Neuronal stem cell (in vitro differentiated cells): ENCODE measurements around the gene PLCG1.

Experiments used
- DNase-seq: peaks from one replicate; pipeline ENCODE4 v3.0.0-alpha.2; 2013; ENCODE audit warnings: low spot score
- H2AFZ ChIP-seq: one replicate; pipeline ENCODE4 v1.6.1; 2013; ENCODE audit warnings: mild to moderate bottlenecking, low read length, inconsistent platforms
- H2AK5ac ChIP-seq: 2 replicates; pipeline ENCODE4 v1.6.1; 2013; ENCODE audit warnings: low read depth, mild to moderate bottlenecking, inconsistent platforms, low read length, moderate library complexity, mixed read lengths
- H2BK120ac ChIP-seq: 2 replicates; pipeline ENCODE4 v1.6.1; 2013; ENCODE audit warnings: low read depth, mild to moderate bottlenecking, inconsistent platforms, low read length, moderate library complexity, mixed read lengths
- H2BK12ac ChIP-seq: one replicate; pipeline ENCODE4 v1.6.1; 2013; ENCODE audit warnings: low read length, inconsistent platforms
- H2BK15ac ChIP-seq: 2 replicates; pipeline ENCODE4 v1.6.1; 2013; ENCODE audit warnings: mild to moderate bottlenecking, low read length, inconsistent platforms, mixed read lengths
- H2BK5ac ChIP-seq: one replicate; pipeline ENCODE4 v1.6.1; 2013; ENCODE audit warnings: inconsistent platforms, mild to moderate bottlenecking, low read length, moderate library complexity
- H3K14ac ChIP-seq: one replicate; pipeline ENCODE4 v1.6.1; 2013; ENCODE audit warnings: low read length, inconsistent platforms
- H3K18ac ChIP-seq: 2 replicates; pipeline ENCODE4 v1.6.1; 2013; ENCODE audit warnings: low read length, inconsistent platforms
- H3K23ac ChIP-seq: 2 replicates; pipeline ENCODE4 v1.6.1; 2013; ENCODE audit warnings: low read depth, mild to moderate bottlenecking, mixed read lengths, low read length, inconsistent platforms; ENCODE audit not compliant: poor library complexity
- H3K27ac ChIP-seq: replicated peaks from 3 replicates; pipeline ENCODE4 v1.5.1; 2013; ENCODE audit warnings: low read length, inconsistent platforms
- H3K27me3 ChIP-seq, 3 experiments: 2 replicates each; pipeline ENCODE4 v1.6.1; 2013; ENCODE audit warnings: low read length in 3 of 3, mild to moderate bottlenecking in 2 of 3, inconsistent platforms in 1 of 3, low read depth in 1 of 3, mixed read lengths in 1 of 3, moderate library complexity in 1 of 3; ENCODE audit not compliant: control insufficient read depth in 3 of 3, insufficient read depth in 3 of 3
- H3K36me3 ChIP-seq, 2 donors: replicated peaks in 1 of 2; 2 replicates each; pipeline ENCODE4 v1.6.1; 2013; ENCODE audit warnings: low read length in 2 of 2; ENCODE audit not compliant: control insufficient read depth in 2 of 2, insufficient read depth in 2 of 2
- H3K4ac ChIP-seq: 2 replicates; pipeline ENCODE4 v1.6.1; 2013; ENCODE audit warnings: inconsistent platforms, mild to moderate bottlenecking, low read length, moderate library complexity
- H3K4me1 ChIP-seq, 2 donors: 1 replicate in 1 of 2; 2 replicates in 1 of 2; pipeline ENCODE4 v1.6.1; 2013; ENCODE audit warnings: low read length in 2 of 2, low read depth in 1 of 2; ENCODE audit not compliant: control insufficient read depth in 2 of 2, insufficient read depth in 1 of 2
- H3K4me2 ChIP-seq: one replicate; pipeline ENCODE4 v1.6.1; 2013; ENCODE audit warnings: mild to moderate bottlenecking, low read length, inconsistent platforms; ENCODE audit not compliant: insufficient read depth, poor library complexity, severe bottlenecking
- H3K4me3 ChIP-seq, 2 donors: 2 replicates each; pipeline ENCODE4 v1.5.1; 2013; ENCODE audit warnings: low read length in 2 of 2, mild to moderate bottlenecking in 2 of 2, inconsistent platforms in 1 of 2, moderate library complexity in 1 of 2
- H3K79me1 ChIP-seq: one replicate; pipeline ENCODE4 v1.6.1; 2013; ENCODE audit warnings: low read depth, mild to moderate bottlenecking, inconsistent platforms, low read length, moderate library complexity
- H3K9ac ChIP-seq: one replicate; pipeline ENCODE4 v1.6.1; 2013; ENCODE audit warnings: mild to moderate bottlenecking, low read depth, low read length, inconsistent platforms; ENCODE audit not compliant: poor library complexity
- H3K9me3 ChIP-seq, 2 donors: replicated peaks in 1 of 2; 2 replicates each; pipeline versions ENCODE3 to v1.6.1; 2013; ENCODE audit warnings: low read length in 2 of 2, mild to moderate bottlenecking in 2 of 2, inconsistent platforms in 1 of 2, low read depth in 1 of 2, mixed read lengths in 1 of 2, moderate library complexity in 1 of 2; ENCODE audit not compliant: control insufficient read depth in 2 of 2, insufficient read depth in 1 of 2
- H4K8ac ChIP-seq: one replicate; pipeline ENCODE4 v1.6.1; 2013; ENCODE audit warnings: low read depth, mild to moderate bottlenecking, inconsistent platforms, low read length, moderate library complexity
- H4K91ac ChIP-seq: one replicate; pipeline ENCODE4 v1.6.1; 2013; ENCODE audit warnings: low read length, low read depth, mild to moderate bottlenecking, inconsistent platforms; ENCODE audit not compliant: poor library complexity
- WGBS, 2 donors: extraction: QIAGEN DNeasy Blood & Tissue Kit; methylation state at CpG; one replicate each; pipeline ENCODE4 v1.1.7; 2013; ENCODE audit warnings: missing lambda C conversion rate in 2 of 2, mixed read lengths in 1 of 2; ENCODE audit not compliant: insufficient read length in 2 of 2, insufficient replicate concordance in 1 of 2; ENCODE audit errors: extremely low coverage in 2 of 2; 5-methylcytosine and 5-hydroxymethylcytosine counted together

The PLCG1 gene

DNA sequence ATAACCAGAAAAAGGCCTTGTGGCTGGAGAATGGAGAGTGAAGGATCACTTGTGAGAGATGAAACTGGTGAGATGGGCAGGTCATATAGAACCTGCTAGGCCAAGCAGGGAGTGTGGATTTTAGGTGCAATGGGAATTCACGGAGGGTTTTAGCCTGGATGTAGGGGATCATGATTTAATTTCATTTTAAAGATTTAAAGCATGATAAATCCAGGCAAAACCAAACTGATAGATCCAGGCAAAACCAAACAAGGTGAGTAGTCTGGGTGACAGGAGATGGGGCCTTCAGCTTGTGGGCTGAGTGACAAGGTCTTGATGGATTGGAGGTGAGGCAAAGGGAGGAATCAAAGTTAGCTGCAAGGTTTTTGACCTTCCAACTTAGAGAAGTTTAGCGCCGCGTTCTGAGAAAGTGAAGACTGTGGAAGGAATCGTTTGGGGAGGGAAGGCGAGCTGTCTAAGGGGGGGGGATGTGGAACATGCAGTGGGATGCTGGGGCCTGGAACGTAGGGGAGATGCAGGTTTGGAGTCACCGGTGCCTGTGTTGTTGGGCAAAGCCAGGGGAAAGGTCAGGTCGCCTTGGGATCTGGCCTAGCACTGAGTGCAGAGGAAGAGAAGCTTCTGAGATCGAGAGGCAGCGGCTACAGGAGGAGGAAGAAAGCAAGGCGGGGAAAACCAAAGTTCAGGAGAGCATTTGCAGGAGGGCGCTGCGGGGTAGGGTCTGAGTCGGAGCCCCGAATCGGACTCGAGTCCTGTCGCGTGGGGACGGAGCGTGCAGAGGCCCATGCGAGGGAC is 1.3 kb upstream of the PLCG1 start:
- H3K4me2 ChIP-seq = peak overlapping the region; percentile 52
- peaks cover 23 to 24% of the 10 kb centered on the region in 2 donors for H3K4me1 ChIP-seq
- H2BK120ac ChIP-seq = no peak overlapping the region
- no peak overlapping the region for H3K4ac ChIP-seq
- H2BK12ac ChIP-seq = no peak overlapping the region
- peak overlapping the region; percentile 21 for H3K27ac ChIP-seq
- H3K23ac ChIP-seq = peak overlapping the region; percentile 78
- H2BK15ac ChIP-seq = no peak overlapping the region
- peak overlapping the region; percentile 44 for H4K8ac ChIP-seq
- peak overlapping the region; percentile 95 for H2AFZ ChIP-seq
- no peak overlapping the region for H4K91ac ChIP-seq
- no peak overlapping the region for H3K14ac ChIP-seq
- H3K9me3 ChIP-seq = no peaks in the 10 kb centered on the region
- peak overlapping the region; percentile 94 for H3K18ac ChIP-seq
- peak overlapping the region; percentile 83 for H3K9ac ChIP-seq
- peak overlapping the region; percentile 36 for H2AK5ac ChIP-seq
- no peaks in the 10 kb centered on the region for H3K27me3 ChIP-seq
- H3K4me3 ChIP-seq = peak overlapping the region; percentile 73 to 85
- no CpG with 5 or more reads among the region's 23 CpGs for WGBS, 2 donors
- peaks cover 10 to 28% of the 10 kb centered on the region in 2 donors for H3K36me3 ChIP-seq
- peaks cover 6% of the 10 kb centered on the region for H3K79me1 ChIP-seq
- peak overlapping the region; percentile 93 for H2BK5ac ChIP-seq
- no peak for DNase-seq

DNA sequence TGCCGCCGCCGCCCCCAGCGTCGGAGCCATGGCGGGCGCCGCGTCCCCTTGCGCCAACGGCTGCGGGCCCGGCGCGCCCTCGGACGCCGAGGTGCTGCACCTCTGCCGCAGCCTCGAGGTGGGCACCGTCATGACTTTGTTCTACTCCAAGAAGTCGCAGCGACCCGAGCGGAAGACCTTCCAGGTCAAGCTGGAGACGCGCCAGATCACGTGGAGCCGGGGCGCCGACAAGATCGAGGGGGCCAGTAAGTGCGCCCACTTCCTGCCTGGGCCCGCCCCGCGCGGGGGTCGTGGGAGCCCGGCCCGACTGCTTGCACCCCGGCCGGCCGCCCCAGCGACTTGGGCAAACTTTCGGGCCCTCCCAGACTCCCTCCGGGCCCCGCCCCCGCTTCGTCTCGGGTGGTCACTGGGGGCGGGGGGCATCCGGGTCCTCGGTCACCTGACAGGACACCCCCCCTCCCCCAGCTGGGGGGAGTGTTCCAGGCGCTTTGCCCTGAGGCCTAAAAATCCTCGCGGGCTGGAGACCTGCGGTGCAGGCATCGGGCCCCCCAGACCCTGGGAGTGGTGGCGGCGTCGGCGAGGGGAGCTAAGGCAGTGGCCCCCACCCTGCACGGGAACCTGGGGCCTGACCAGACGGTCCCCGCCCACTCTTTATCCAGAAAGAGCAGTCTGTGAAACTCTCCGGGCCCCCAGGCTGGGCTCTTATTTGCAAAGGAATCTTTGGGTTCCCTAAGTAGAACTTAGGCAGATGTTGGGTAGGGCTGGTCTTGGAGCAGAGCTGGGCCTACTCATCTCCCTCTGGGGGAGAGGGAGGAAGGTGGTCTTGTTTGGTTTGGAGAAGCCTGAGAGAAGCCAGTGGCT is 501 bp downstream of the PLCG1 start:
- H2BK5ac ChIP-seq = peak overlapping the region; percentile 93
- peaks cover 27 to 34% of the 10 kb centered on the region in 2 donors for H3K4me1 ChIP-seq
- no peaks in the 10 kb centered on the region for H3K27me3 ChIP-seq
- peak overlapping the region; percentile 85 to 96 for H3K4me3 ChIP-seq
- H3K18ac ChIP-seq = peak overlapping the region; percentile 96
- peak overlapping the region; percentile 95 for H3K14ac ChIP-seq
- H3K9me3 ChIP-seq = no peaks in the 10 kb centered on the region
- no peak overlapping the region for H2BK12ac ChIP-seq
- peak overlapping the region; percentile 95 for H2AFZ ChIP-seq
- peaks cover 12% of the 10 kb centered on the region for H3K79me1 ChIP-seq
- H2BK15ac ChIP-seq = no peak overlapping the region
- no peak overlapping the region for H2BK120ac ChIP-seq
- no CpG with 5 or more reads among the region's 66 CpGs for WGBS, 2 donors
- peak overlapping the region; percentile 77 for H2AK5ac ChIP-seq
- peak; percentile 80 for DNase-seq
- peak overlapping the region; percentile 85 for H3K4me2 ChIP-seq
- H3K23ac ChIP-seq = peak overlapping the region; percentile 78
- no peak overlapping the region for H4K91ac ChIP-seq
- peak overlapping the region; percentile 99 for H3K9ac ChIP-seq
- H3K4ac ChIP-seq = peak overlapping the region; percentile 91
- peak overlapping the region; percentile 78 for H3K27ac ChIP-seq
- no peak overlapping the region for H4K8ac ChIP-seq
- H3K36me3 ChIP-seq = peaks cover 10 to 46% of the 10 kb centered on the region in 2 donors

- Histone ChIP-seq H2BK120ac (no peak overlapping the region), H3K27ac (peak overlapping the region; percentile 63)
- WGBS, 2 donors = no CpG with 5 or more reads among the region's 12 CpGs
These were observed 1.3 kb downstream of the PLCG1 start for GRCh38 chr20:41138475-41139226.

More at GRCh38 chr20:41138475-41139226, 1.3 kb downstream of the PLCG1 start:
- H3K4me2 ChIP-seq = peak overlapping the region; percentile 85
- no peak overlapping the region for H2BK15ac ChIP-seq
- H3K14ac ChIP-seq = no peak overlapping the region
- H3K9me3 ChIP-seq = no peaks in the 10 kb centered on the region
- no peak overlapping the region for H2BK12ac ChIP-seq
- peaks cover 27 to 37% of the 10 kb centered on the region in 2 donors for H3K4me1 ChIP-seq
- H3K79me1 ChIP-seq = peaks cover 13% of the 10 kb centered on the region
- no peaks in the 10 kb centered on the region for H3K27me3 ChIP-seq
- H4K8ac ChIP-seq = no peak overlapping the region
- peak overlapping the region; percentile 95 for H2AFZ ChIP-seq
- DNase-seq = peak; percentile 18
- no peak overlapping the region for H3K4ac ChIP-seq
- H3K4me3 ChIP-seq = peak overlapping the region; percentile 85 to 96
- H3K18ac ChIP-seq = peak overlapping the region; percentile 63
- H4K91ac ChIP-seq = no peak overlapping the region
- H2AK5ac ChIP-seq = peak overlapping the region; percentile 72
- peak overlapping the region; percentile 94 for H3K9ac ChIP-seq
- H3K23ac ChIP-seq = no peak overlapping the region
- H2BK5ac ChIP-seq = peak overlapping the region; percentile 76
- peaks cover 10 to 53% of the 10 kb centered on the region in 2 donors for H3K36me3 ChIP-seq
